Uterus (tissue), 4 donors: ENCODE measurements around the gene VWF. TPM values are rescaled to one million over a fixed set of nuclear protein-coding genes. Genes with fewer than 3 reads are reported as not detected.

Experiments
- DNase-seq, 2 donors: peaks; one replicate each; pipeline ENCODE4 v3.0.0-alpha.2; 2019 to 2020
- H3K27ac ChIP-seq, 2 donors: fragments of 200-600 bp; sonication (generic); 1 replicate in 1 of 2; 2 replicates in 1 of 2; pipeline ENCODE4 v1.5.1; 2016 to 2018
- H3K27me3 ChIP-seq, 2 donors: fragments of 200-600 bp; sonication (generic); one replicate each; pipeline ENCODE4 v1.5.1; 2018 to 2019; ENCODE audit warnings: control low read depth in 1 of 2
- H3K36me3 ChIP-seq, 2 donors: fragments of 200-600 bp; sonication (generic); one replicate each; pipeline ENCODE4 v1.5.1; 2019; ENCODE audit warnings: control low read depth in 1 of 2
- H3K4me1 ChIP-seq, 2 donors: fragments of 200-600 bp; sonication (generic); one replicate each; pipeline ENCODE4 v1.5.1; 2018 to 2019; ENCODE audit warnings: control low read depth in 1 of 2
- H3K4me3 ChIP-seq, 2 donors: fragments of 200-600 bp; sonication (generic); 1 replicate in 1 of 2; 2 replicates in 1 of 2; pipeline ENCODE4 v1.5.1; 2018 to 2019; ENCODE audit warnings: mild to moderate bottlenecking in 1 of 2
- H3K9me3 ChIP-seq, 2 donors: fragments of 200-600 bp; sonication (generic); one replicate each; pipeline ENCODE4 v1.5.1; 2019; ENCODE audit warnings: control low read depth in 1 of 2
- POLR2A ChIP-seq, 2 donors: fragments of 450-650 bp; IDR thresholded peaks; one replicate each; pipeline ENCODE4 v1.6.1; 2016; ENCODE audit warnings: antibody characterized with exemption in 2 of 2, mild to moderate bottlenecking in 1 of 2, moderate library complexity in 1 of 2
- intact Hi-C: fragments of 100-400 bp; cut with DNase I; formaldehyde crosslinking; loops from one replicate; pipeline ENCODE4 v1.15.1; 2023; ENCODE audit warnings: low total_unique reads
- total RNA-seq, 4 donors: library from RNA; depleted of rRNA in 3 of 4; stranded (reverse); fragments of >200 nt in 3 of 4; gene quantifications; one replicate each; pipeline versions ENCODE4 v1.1.0 to v1.2.4, GENCODE V29; 2014 to 2023
- TF ChIP-seq, protein P1 (sequence below), 4 experiments: fragments of 200-600 bp in 2 of 4; fragments of 450-650 bp in 2 of 4; sonication (generic) in 2 of 4; IDR thresholded peaks; one replicate each; pipeline ENCODE4 v1.5.1; 2016 to 2019; ENCODE audit warnings: antibody characterized with exemption in 4 of 4, mild to moderate bottlenecking in 2 of 4, moderate library complexity in 1 of 4
- donor health status: DM: yes; HTN: yes; CAD: no.

Gene VWF
- total RNA-seq, 4 donors from 2014 or later, result 122 to 949 (median 380) TPM

- intact Hi-C loops, result no loop called here
- H3K9me3 ChIP-seq, result no peaks in the 10 kb centered on the region
- no peaks in the 10 kb centered on the region for H3K36me3 ChIP-seq
- H3K27me3 ChIP-seq, result no peaks in the 10 kb centered on the region
- H3K4me1 ChIP-seq, result peaks cover 0 to 6% of the 10 kb centered on the region in 2 donors
- no peak overlapping the region for H3K27ac ChIP-seq
- DNase-seq, result no peak
- no peak overlapping the region for H3K4me3 ChIP-seq
- no peak for TF ChIP-seq POLR2A (IDR thresholded peaks at IDR 0.05)
- TF ChIP-seq, protein P1, sequence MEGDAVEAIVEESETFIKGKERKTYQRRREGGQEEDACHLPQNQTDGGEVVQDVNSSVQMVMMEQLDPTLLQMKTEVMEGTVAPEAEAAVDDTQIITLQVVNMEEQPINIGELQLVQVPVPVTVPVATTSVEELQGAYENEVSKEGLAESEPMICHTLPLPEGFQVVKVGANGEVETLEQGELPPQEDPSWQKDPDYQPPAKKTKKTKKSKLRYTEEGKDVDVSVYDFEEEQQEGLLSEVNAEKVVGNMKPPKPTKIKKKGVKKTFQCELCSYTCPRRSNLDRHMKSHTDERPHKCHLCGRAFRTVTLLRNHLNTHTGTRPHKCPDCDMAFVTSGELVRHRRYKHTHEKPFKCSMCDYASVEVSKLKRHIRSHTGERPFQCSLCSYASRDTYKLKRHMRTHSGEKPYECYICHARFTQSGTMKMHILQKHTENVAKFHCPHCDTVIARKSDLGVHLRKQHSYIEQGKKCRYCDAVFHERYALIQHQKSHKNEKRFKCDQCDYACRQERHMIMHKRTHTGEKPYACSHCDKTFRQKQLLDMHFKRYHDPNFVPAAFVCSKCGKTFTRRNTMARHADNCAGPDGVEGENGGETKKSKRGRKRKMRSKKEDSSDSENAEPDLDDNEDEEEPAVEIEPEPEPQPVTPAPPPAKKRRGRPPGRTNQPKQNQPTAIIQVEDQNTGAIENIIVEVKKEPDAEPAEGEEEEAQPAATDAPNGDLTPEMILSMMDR (IDR thresholded peaks at IDR 0.05), result no peak
Measured at GRCh38 chr12:6072302-6072752, 52.1 kb downstream of the VWF start.

DNA sequence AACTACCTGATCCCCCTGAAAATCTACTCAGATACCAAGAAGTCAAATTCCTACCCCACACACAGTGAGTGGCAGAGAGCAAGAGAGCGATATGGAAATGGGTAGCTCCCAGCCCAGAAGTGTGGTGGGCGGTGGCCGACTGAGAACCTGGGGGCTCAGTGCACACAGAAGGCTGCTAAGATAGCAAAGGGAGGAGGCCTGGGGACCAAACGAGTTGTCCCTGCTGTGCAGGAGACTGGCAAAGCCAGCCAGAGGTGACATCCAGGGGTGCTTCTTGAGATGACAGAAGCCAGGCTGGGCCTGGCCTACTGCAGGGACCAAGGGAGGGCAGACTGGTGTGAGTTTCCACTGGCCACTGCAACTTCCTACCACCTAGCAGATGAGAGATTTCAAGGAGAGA lies 52.9 kb downstream of the VWF start:
- peaks cover 0 to 6% of the 10 kb centered on the region in 2 donors for H3K4me1 ChIP-seq
- TF ChIP-seq, protein P1 (IDR thresholded peaks at IDR 0.05), result no peak
- no peak for TF ChIP-seq POLR2A (IDR thresholded peaks at IDR 0.05)
- H3K27me3 ChIP-seq, result no peaks in the 10 kb centered on the region
- no peaks in the 10 kb centered on the region for H3K36me3 ChIP-seq
- H3K9me3 ChIP-seq, result no peaks in the 10 kb centered on the region
- H3K4me3 ChIP-seq, result no peak overlapping the region
- DNase-seq, result no peak
- intact Hi-C loops, result no loop called here
- peak overlapping the region in 1 of 2 donors; percentile 7 for H3K27ac ChIP-seq

- TF ChIP-seq POLR2A (IDR thresholded peaks at IDR 0.05), result no peak
- TF ChIP-seq, protein P1 (IDR thresholded peaks at IDR 0.05), result no peak
- no peak for DNase-seq
- Histone ChIP-seq H3K9me3 (no peaks in the 10 kb centered on the region), H3K36me3 (no peaks in the 10 kb centered on the region), H3K27me3 (no peaks in the 10 kb centered on the region), H3K4me1 (peaks cover 0 to 6% of the 10 kb centered on the region in 2 donors), H3K4me3 (no peak overlapping the region), H3K27ac (peak overlapping the region in 1 of 2 donors; percentile 40)
- intact Hi-C loops, result no loop called here
Measured at GRCh38 chr12:6070472-6071257, 53.8 kb downstream of the VWF start.

DNA sequence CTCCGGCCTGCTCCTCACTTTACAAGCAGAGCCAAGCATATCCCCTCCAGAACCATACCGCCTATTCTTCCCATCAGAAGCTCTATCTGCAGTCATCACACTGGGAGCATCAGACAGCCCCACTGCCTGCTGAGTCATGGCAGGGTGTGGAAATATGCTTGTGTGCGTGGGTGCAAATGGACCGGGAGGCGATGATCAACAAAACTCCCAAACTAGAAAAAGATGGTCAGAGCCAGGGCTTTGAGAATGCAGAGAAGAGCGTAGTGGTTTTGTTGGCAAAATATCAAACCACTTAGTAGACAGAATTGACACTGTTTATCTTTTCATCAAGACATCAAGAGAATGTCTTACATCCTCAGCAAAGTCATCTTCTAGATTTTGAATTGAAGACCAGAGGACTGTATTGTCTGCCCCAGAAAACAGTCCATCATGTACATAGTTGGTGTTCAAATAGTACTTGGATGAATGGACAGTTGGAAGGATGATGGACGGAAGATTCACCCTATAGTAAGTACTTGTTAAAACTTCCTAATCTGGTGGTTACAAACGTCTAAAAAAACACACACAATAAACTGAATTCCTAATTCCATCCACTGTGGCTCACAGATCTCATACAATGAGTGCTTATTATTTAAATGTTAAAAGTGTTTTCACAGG lies 54.9 kb downstream of the VWF start:
- H3K27ac ChIP-seq, result peak overlapping the region in 1 of 2 donors; percentile 11
- no peaks in the 10 kb centered on the region for H3K27me3 ChIP-seq
- H3K4me3 ChIP-seq, result no peak overlapping the region
- intact Hi-C loops, result loop anchor here (5.0 to 10.0 kb wide), 2 partner anchors 115 to 213 kb away; no protein-coding TSS in a partner anchor
- no peaks in the 10 kb centered on the region for H3K4me1 ChIP-seq
- no peaks in the 10 kb centered on the region for H3K9me3 ChIP-seq
- H3K36me3 ChIP-seq, result no peaks in the 10 kb centered on the region
- peak in 1 of 2 donors; percentile 48 for DNase-seq
- TF ChIP-seq, protein P1 (IDR thresholded peaks at IDR 0.05), result no peak
- no peak for TF ChIP-seq POLR2A (IDR thresholded peaks at IDR 0.05)

GRCh38 chr12:6068227-6068626 lies 56.2 kb downstream of the VWF start:
- Histone ChIP-seq H3K4me1 (no peaks in the 10 kb centered on the region), H3K9me3 (no peaks in the 10 kb centered on the region), H3K36me3 (no peaks in the 10 kb centered on the region), H3K27me3 (no peaks in the 10 kb centered on the region), H3K27ac (no peak overlapping the region), H3K4me3 (no peak overlapping the region)
- no peak for DNase-seq
- TF ChIP-seq POLR2A (IDR thresholded peaks at IDR 0.05), result no peak
- TF ChIP-seq, protein P1 (IDR thresholded peaks at IDR 0.05), result no peak
- intact Hi-C loops, result loop anchor here (5.0 to 10.0 kb wide), 2 partner anchors 117 to 214 kb away; no protein-coding TSS in a partner anchor
